Spleen (tissue), 7 donors: ENCODE measurements around the gene ZNF598.

Experiments
- POLR2AphosphoS5 ChIP-seq, 3 donors: sonication (generic); formaldehyde crosslinking; IDR thresholded peaks; one replicate each; pipeline ENCODE4 v1.5.1; 2017; ENCODE audit warnings: antibody characterized with exemption in 3 of 3
- TF ChIP-seq, protein P1 (sequence below), 11 experiments: fragments of 200-600 bp in 7 of 11; fragments of 450-650 bp in 4 of 11; sonication (generic) in 4 of 11; IDR thresholded peaks in 8 of 11; conservative IDR thresholded peaks in 3 of 11; 1 replicate in 7 of 11; 2 replicates in 4 of 11; pipeline versions ENCODE4 v1.4.0 to v1.8.0; 2016 to 2021; ENCODE audit warnings: antibody characterized with exemption in 11 of 11, inconsistent platforms in 4 of 11, mild to moderate bottlenecking in 1 of 11
- donor health status: DM: no; HTN: no; CAD: no; lungs with moderate emphysema.
- donor health status: DM: no; HTN: no; CAD: no.
- donor health status: DM: no; HTN: no; CAD: no.

DNA sequence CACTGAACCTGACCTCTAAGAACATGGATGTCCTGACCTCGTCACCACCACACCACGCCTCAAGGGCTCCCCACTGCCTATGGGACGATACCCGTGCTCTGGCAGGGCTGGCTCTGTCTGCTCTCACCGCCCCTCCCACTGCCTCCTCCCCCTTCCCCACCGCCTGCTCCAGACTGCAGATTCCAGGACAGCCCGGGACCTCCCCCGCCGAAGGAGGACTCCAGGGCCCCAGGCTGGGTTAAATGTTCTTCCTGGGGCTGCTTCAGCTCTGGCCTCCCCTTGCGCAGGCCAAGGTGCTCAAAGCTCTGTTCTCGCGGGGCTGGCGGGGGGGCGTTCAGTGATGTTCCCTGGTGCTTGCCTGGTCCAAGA lies 13.1 kb upstream of the ZNF598 start:
- no peak for TF ChIP-seq POLR2AphosphoS5 (IDR thresholded peaks at IDR 0.05)
- TF ChIP-seq, protein P1, sequence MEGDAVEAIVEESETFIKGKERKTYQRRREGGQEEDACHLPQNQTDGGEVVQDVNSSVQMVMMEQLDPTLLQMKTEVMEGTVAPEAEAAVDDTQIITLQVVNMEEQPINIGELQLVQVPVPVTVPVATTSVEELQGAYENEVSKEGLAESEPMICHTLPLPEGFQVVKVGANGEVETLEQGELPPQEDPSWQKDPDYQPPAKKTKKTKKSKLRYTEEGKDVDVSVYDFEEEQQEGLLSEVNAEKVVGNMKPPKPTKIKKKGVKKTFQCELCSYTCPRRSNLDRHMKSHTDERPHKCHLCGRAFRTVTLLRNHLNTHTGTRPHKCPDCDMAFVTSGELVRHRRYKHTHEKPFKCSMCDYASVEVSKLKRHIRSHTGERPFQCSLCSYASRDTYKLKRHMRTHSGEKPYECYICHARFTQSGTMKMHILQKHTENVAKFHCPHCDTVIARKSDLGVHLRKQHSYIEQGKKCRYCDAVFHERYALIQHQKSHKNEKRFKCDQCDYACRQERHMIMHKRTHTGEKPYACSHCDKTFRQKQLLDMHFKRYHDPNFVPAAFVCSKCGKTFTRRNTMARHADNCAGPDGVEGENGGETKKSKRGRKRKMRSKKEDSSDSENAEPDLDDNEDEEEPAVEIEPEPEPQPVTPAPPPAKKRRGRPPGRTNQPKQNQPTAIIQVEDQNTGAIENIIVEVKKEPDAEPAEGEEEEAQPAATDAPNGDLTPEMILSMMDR (IDR thresholded peaks at IDR 0.05 in 8 of 11, conservative IDR thresholded peaks at IDR 0.05 in 3 of 11): no peak
